NOMO-1 (cell line): Measurements from ENCODE around the gene PSMC3.

Experiments used
- DNase-seq, 2 experiments: peaks; one replicate each; lab custom pipeline; 2025; ENCODE audit not compliant: unreplicated experiment in 2 of 2; lab: John Stamatoyannopoulos, UW

The PSMC3 gene

GRCh38 chr11:47395223-47396048 lies 30.8 kb downstream of the PSMC3 start:
- peak; percentile 44 to 67 for DNase-seq

- DNase-seq = peak; percentile 85 to 92
Measured at GRCh38 chr11:47394322-47395222, 31.7 kb downstream of the PSMC3 start.

- no peak for DNase-seq
Measured at GRCh38 chr11:47394050-47394321, 32.3 kb downstream of the PSMC3 start.

- DNase-seq = peak; percentile 65 to 74
Measured at GRCh38 chr11:47393163-47394049, 32.8 kb downstream of the PSMC3 start.

GRCh38 chr11:47392546-47393162 lies 33.6 kb downstream of the PSMC3 start:
- no peak for DNase-seq

GRCh38 chr11:47391711-47392432 lies 34.4 kb downstream of the PSMC3 start:
- no peak for DNase-seq

GRCh38 chr11:47391077-47391583 lies 35.1 kb downstream of the PSMC3 start:
- peak; percentile 89 to 93 for DNase-seq

GRCh38 chr11:47390422-47390760 lies 35.8 kb downstream of the PSMC3 start:
- no peak for DNase-seq

GRCh38 chr11:47389577-47390421 lies 36.4 kb downstream of the PSMC3 start:
- no peak for DNase-seq

GRCh38 chr11:47388697-47389576 lies 37.3 kb downstream of the PSMC3 start:
- no peak for DNase-seq

- DNase-seq = peak; percentile 75 to 76
Measured at GRCh38 chr11:47387944-47388696, 38.1 kb downstream of the PSMC3 start.

- DNase-seq = no peak
Measured at GRCh38 chr11:47384498-47384897, 41.7 kb downstream of the PSMC3 start.

GRCh38 chr11:47383071-47383470 lies 43.2 kb downstream of the PSMC3 start:
- DNase-seq = no peak

GRCh38 chr11:47380078-47380477 lies 46.2 kb downstream of the PSMC3 start:
- no peak for DNase-seq

- no peak for DNase-seq
Measured at GRCh38 chr11:47379317-47379716, 46.9 kb downstream of the PSMC3 start.

GRCh38 chr11:47378836-47379170 lies 47.4 kb downstream of the PSMC3 start:
- no peak for DNase-seq
